PFSK-1 (cell line): ENCODE results near the gene SMG1.

ENCODE experiments used
- FOXP2 ChIP-seq: optimal IDR thresholded peaks from 2 replicates; pipeline ENCODE3; 2011; ENCODE audit warnings: borderline replicate concordance, control low read depth, inconsistent platforms; ENCODE audit not compliant: insufficient read depth; ENCODE audit errors: extremely low read length, extremely low read depth
- POLR2AphosphoS5 ChIP-seq: IDR thresholded peaks from 2 replicates; pipeline ENCODE4 v1.6.1; 2012; ENCODE audit warnings: low read depth, mild to moderate bottlenecking, control low read depth, low read length, moderate library complexity
- SIN3A ChIP-seq: IDR thresholded peaks from 2 replicates; pipeline ENCODE4 v1.6.1; 2012; ENCODE audit warnings: mild to moderate bottlenecking, low read length, moderate library complexity, borderline replicate concordance; ENCODE audit not compliant: insufficient read depth
- TAF1 ChIP-seq: IDR thresholded peaks from 2 replicates; pipeline ENCODE4 v1.6.1; 2012; ENCODE audit warnings: low read length, control low read depth, borderline replicate concordance; ENCODE audit not compliant: insufficient read depth
- TF ChIP-seq, protein P1 (sequence below), 2 experiments: IDR thresholded peaks; 2 replicates each; pipeline versions ENCODE4 v1.6.1 to v1.8.0; 2011 to 2012; ENCODE audit warnings: low read depth in 2 of 2, low read length in 2 of 2, control low read depth in 1 of 2, inconsistent platforms in 1 of 2, mild to moderate bottlenecking in 1 of 2, moderate library complexity in 1 of 2; ENCODE audit not compliant: insufficient read depth in 1 of 2

DNA sequence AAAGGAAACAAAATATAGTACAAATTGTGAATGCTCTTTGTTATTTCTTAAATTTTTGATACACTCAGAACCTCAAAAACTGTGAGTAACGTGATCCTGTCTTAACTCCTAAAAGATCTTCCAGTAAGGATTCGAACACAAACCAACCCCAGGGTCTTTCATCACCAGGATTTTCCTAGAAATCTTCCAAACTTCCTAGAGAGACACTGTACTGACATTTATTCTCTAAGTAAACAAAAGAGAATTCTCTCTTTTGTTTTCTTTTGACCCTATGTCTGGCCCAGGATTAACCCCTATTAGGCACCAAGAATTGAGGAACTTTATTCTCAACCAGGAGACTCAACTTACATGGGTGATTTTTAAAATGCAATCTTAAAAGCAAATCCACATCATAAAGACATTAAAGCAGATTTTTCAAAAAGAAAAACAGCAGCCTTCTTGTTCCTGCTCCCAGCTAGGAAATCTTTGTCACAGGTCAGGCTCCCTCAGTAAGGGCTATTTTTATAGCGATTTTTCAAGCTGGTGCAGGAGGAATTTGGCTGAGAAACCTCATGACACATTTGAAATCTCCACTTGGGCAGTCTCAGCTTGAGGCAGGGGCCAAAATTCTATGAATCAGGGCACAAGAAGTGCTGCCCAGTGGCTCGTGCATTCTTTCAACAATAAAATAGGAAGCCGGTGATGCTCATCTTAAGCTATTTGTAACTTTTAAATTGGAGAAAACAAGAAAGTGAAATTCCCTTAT is 6.2 kb upstream of the SMG1 start:
- TF ChIP-seq, protein P1, sequence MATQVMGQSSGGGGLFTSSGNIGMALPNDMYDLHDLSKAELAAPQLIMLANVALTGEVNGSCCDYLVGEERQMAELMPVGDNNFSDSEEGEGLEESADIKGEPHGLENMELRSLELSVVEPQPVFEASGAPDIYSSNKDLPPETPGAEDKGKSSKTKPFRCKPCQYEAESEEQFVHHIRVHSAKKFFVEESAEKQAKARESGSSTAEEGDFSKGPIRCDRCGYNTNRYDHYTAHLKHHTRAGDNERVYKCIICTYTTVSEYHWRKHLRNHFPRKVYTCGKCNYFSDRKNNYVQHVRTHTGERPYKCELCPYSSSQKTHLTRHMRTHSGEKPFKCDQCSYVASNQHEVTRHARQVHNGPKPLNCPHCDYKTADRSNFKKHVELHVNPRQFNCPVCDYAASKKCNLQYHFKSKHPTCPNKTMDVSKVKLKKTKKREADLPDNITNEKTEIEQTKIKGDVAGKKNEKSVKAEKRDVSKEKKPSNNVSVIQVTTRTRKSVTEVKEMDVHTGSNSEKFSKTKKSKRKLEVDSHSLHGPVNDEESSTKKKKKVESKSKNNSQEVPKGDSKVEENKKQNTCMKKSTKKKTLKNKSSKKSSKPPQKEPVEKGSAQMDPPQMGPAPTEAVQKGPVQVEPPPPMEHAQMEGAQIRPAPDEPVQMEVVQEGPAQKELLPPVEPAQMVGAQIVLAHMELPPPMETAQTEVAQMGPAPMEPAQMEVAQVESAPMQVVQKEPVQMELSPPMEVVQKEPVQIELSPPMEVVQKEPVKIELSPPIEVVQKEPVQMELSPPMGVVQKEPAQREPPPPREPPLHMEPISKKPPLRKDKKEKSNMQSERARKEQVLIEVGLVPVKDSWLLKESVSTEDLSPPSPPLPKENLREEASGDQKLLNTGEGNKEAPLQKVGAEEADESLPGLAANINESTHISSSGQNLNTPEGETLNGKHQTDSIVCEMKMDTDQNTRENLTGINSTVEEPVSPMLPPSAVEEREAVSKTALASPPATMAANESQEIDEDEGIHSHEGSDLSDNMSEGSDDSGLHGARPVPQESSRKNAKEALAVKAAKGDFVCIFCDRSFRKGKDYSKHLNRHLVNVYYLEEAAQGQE (IDR thresholded peaks at IDR 0.05; ENCODE audit: insufficient read depth in 1 of 2, low read depth in 2 of 2, low read length in 2 of 2): no peak
- TF ChIP-seq POLR2AphosphoS5 (no peak), TAF1 (no peak), SIN3A (no peak), FOXP2 (no peak)
